Measurements from ENCODE around the gene SPTBN4. TPM values are rescaled to one million over a fixed set of nuclear protein-coding genes. Genes with fewer than 3 reads are reported as not detected.
"Not testable (repeated sequence)": the region's sequence is repeated elsewhere in the genome, so short reads cannot be mapped to it uniquely, and the experiment has no call there.

Gene SPTBN4
- total RNA-seq: 1.4 TPM in 1 of 2 replicates, not detected in the other

DNA sequence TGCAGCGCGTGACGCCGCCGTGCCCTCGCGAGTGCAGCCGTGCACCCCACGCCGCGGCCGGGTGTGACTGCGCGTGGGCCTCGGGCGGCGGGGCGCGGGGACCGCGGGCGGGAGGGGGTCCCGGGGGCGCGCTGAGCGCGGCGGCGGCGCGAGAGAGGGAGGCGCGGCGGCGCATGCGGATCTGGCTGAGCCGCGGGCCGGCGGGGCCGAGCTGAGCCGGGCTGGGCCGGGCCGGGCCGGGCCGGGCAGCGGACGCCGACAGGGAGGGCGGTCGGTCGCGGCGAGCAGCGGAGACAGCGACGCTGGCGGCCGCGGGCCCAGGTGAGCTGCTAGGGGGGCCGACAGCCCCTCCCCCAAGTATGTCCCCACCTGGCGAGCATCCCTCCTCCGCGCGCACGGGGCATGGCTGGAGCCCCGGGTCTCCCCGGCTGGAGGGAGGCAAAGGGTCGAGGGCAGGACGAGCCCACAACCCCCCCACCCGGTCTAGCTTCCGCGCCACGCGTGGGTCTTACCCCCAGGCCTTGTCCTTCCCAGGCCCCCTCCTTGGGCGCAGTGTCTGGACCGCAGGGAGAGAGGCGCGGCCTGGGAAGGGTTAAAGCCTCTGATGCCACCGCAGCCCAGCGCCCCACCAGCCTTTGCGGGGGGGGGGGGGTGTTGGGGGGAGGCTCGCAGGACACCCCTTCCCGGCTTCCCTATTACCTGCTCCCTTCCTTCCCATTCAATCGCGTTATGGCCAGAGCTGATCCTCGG, at the start of gene SPTBN4:
Gene SPTBN4 (plus strand): TSS at position 17 of the 750 bp plus-strand sequence. CDS start 5,621 bp downstream, outside the sequence.
- DNase-seq (ENCODE audit: extremely low read depth, low read depth, low spot score): no peak

GRCh38 chr19:40417643-40417981, 49.2 kb upstream of the SPTBN4 start:
- no peak for DNase-seq (ENCODE audit: extremely low read depth, low read depth, low spot score)

GRCh38 chr19:40418040-40418439, 48.8 kb upstream of the SPTBN4 start:
- DNase-seq (ENCODE audit: extremely low read depth, low read depth, low spot score): no peak

DNA sequence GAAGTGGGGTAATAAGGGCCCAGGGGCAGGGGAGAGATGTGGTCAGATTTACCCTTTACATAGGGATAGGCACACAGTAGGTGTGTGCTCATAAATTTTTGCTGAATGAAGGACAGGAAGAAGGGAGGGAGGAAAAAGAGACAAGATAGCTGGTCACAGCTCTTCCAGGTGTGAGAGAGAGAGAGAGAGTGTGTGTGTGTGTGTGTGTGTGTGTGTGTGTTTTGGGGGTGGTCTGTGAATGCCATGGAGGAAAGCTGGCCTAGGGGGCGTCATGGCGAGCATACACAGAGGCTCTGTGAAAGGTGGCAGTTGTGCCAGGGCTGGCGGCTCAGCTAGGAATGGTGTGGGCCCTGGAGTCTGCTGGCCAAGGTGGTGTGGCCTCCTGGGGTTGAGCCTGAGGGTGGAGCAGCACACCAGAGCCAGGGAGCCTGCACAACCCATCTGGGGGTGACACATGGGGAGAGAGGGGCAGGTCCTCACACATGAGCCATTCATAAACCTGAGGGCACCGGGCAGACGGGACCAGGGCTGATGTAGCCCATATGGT, 47.7 kb upstream of the SPTBN4 start:
- no peak for DNase-seq (ENCODE audit: extremely low read depth, low read depth, low spot score)

- DNase-seq (ENCODE audit: extremely low read depth, low read depth, low spot score): no peak
These were observed 47.0 kb upstream of the SPTBN4 start for GRCh38 chr19:40419780-40420179.

- no peak for DNase-seq (ENCODE audit: extremely low read depth, low read depth, low spot score)
These were observed 46.4 kb upstream of the SPTBN4 start for GRCh38 chr19:40420451-40420765.

DNA sequence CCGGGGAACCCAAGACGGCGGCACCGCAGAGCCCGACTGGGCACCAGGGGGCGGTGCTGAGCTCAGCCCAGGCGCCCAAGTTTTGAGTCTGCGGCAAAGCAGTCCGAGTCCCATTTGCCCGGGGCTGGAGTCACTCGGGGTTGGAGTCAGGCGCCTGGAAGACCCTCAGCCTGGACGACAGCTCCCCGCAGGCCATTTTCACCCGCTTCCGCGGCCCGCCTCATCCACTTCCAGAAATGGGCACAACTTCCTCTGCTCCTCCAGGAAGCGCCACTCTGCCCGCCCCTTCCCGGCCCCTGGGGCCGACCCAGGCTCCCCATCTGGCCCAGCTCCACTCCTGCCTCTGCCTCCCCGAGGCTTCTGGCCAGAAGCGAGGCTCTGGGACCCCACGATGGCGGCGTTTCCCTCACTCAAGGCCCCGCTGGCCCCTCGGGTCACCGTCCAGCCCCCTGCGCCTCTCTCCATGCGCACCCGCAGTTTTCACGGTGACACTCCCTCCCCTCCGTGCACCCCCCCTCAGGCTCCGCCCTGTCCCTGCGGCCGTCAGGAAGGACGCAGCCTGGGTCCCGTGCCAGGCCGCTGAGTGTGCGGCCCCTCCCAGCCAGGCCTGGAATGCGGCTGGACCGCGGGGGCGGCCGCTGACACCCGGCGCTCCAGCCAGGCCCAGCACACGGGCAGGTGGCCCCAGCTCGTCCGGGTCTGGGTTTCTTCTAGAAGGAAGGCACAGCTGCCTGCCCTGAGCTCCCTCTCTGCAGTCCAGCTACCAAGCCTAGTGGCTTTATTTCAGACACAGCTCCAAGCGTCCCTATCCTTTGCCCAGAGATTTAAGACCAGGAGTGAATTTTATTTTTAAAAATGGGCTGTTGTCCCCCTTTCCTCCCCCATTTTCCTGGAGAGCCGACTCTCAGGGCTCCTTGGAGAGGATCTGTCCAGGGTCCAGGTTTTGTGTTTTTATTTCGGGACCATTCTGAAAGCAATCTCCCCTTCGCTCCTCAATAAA, 45.7 kb upstream of the SPTBN4 start:
- DNase-seq (ENCODE audit: extremely low read depth, low read depth, low spot score): no peak

DNA sequence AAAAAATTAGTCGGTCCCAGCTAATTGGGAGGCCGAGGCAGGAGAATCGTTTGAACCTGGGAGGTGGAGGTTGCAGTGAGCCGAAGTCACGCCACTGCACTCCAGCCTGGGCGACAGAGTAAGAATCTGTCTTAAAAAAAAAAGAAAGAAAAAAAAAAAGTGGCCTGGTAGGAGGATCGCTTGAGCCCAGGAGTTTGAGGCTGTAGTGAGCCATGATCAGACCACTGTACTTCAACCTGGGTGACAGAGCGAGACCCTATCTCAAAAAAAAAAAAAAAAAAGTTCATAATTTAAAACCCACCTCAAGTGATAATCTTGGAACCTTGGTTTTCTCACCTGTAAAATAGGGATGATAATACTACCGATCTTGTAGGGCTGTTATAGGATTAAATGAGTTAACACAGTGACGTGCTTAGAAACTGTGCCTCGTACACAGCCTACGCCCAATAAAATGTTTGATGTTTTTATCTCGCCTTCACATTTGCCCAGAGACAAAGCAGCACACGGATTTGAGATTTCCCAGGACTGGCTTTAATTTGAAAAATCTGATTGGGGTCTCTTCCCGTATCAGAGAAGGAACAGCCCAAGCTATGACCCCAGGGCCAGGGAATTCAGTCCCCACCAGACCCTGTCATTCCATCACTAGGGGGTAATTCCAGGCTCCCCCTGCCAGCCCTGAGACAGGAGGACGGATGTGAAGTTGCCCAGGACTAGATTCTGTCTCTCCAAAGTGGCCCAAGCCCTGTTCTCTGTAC, 44.6 kb upstream of the SPTBN4 start:
- DNase-seq (ENCODE audit: extremely low read depth, low read depth, low spot score): no peak

- DNase-seq (ENCODE audit: extremely low read depth, low read depth, low spot score): no peak
These were observed 43.8 kb upstream of the SPTBN4 start for GRCh38 chr19:40422748-40423566.

GRCh38 chr19:40423938-40424337, 42.9 kb upstream of the SPTBN4 start:
- no peak for DNase-seq (ENCODE audit: extremely low read depth, low read depth, low spot score)

- DNase-seq (ENCODE audit: extremely low read depth, low read depth, low spot score): no peak
These were observed 42.0 kb upstream of the SPTBN4 start for GRCh38 chr19:40424637-40425449.

- peak; percentile 96 for DNase-seq (ENCODE audit: extremely low read depth, low read depth, low spot score)
These were observed 41.1 kb upstream of the SPTBN4 start, which contains the start of gene SERTAD1 for GRCh38 chr19:40425450-40426287. Gene SERTAD1, minus strand, starts transcription at chr19:40425992. Its CDS starts 2,446 bp downstream, at chr19:40423546.

GRCh38 chr19:40428197-40428596, 38.6 kb upstream of the SPTBN4 start:
- DNase-seq (ENCODE audit: extremely low read depth, low read depth, low spot score): not testable (repeated sequence)

DNA sequence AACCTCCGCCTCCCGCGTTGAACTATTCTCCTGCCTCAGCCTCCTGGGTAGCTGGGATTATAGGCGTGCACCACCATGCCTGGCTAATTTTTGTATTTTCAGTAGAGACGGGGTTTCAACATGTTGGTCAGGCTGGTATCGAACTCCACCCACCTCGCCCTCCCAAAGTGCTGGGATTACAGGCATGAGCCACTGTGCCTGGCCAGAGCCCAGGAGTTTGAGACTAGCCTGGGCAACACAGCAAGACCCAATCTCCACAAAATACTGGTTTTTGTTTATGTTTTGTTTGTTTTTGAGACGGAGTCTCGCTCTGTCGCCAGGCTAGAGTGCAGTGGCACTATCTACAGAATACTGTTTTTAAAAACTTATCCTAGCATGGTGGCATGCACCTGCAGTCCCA, 36.6 kb upstream of the SPTBN4 start:
- DNase-seq (ENCODE audit: extremely low read depth, low read depth, low spot score): not testable (repeated sequence)

DNA sequence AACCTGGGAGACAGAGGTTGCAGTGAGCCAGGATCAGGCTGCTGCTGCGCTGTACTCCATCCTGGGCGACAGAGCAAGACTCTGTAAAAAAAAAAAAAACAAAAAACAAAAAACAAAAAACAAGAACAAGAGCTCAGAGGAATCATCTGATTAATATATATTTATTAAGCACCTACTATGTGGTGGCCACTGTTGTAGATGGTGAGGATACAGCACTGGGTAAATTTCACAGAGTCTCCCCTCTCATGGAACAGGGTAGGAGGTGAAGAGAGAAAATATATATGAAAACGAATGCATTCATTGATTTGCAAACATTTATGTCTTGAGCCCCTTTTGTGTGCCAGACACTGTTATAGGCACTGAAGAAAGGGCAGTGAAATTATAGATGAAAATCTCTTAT, 35.1 kb upstream of the SPTBN4 start:
- DNase-seq (ENCODE audit: extremely low read depth, low read depth, low spot score): no peak

DNA sequence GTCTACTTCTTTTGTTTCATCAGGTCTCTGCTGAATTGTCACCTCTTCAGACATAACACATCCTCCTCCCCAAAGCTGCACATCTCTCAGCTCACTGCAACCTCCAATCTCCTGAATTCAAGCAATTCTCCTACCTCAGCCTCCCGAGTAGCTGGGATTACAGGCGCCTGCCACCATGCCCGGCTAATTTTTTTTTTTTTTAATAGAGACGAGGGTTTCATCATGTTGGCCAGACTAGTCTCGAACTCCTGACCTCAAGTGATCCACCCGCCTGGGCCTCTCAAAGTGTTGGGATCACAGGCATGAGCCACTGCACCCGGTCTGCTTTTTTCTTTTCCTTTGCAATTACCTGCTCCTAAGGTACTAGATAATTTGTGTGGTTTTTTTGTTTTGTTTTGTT, 34.0 kb upstream of the SPTBN4 start:
- not testable (repeated sequence) for DNase-seq (ENCODE audit: extremely low read depth, low read depth, low spot score)

GRCh38 chr19:40433391-40434216, 33.2 kb upstream of the SPTBN4 start:
- DNase-seq (ENCODE audit: extremely low read depth, low read depth, low spot score): no peak
